ENCODE data around the gene NKTR.

GRCh38 chr3:42667523-42668412 lies 67.3 kb downstream of the NKTR start:
- no peak for TF ChIP-seq CTCF (IDR thresholded peaks at IDR 0.05; ENCODE audit: insufficient read depth, low read length)
- TF ChIP-seq POLR2AphosphoS5 (IDR thresholded peaks at IDR 0.05; ENCODE audit: low read depth), result no peak
- no peak for TF ChIP-seq SPI1 (IDR thresholded peaks at IDR 0.05; ENCODE audit: borderline replicate concordance, low read depth)
- no peak for TF ChIP-seq GABPA (IDR thresholded peaks at IDR 0.05; ENCODE audit: low read depth)
- no peak for TF ChIP-seq REST (IDR thresholded peaks at IDR 0.05; ENCODE audit: insufficient replicate concordance, low read depth)
